ENCODE data around the gene TCEA3.

The TCEA3 gene

DNA sequence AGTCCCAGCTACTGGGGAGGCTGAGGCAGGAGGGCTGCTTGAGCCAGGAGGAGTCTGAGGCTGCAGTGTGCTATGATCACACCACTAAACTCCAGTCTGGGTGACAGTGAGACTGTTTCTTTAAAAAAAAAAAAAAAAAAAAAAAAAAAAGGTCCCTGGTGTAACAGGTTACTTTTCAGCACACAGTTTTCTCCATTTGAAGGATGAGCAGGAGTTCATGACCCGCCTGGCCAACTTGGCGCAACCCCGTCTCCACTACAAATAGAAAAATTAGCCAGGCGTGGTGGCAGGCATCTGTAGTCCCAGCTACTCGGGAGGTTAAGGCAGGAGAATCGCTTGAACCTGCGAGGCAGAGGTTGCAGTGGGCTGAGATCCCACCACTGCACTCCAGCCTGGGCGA lies 92.8 kb downstream of the TCEA3 start:
- DNase-seq (ENCODE audit: low read depth, low spot score), result no peak

Measured in astrocyte of the hippocampus (primary cell).